Ovary (tissue), 9 donors: ENCODE data around the gene KIF26A. TPM values are rescaled to one million over a fixed set of nuclear protein-coding genes. Genes with fewer than 3 reads are reported as not detected.

ENCODE experiments used
- DNase-seq, 5 donors: peaks; one replicate each; pipeline ENCODE4 v3.0.0-alpha.2; 2019 to 2020
- H3K27ac ChIP-seq, 2 donors: fragments of 200-600 bp; one replicate each; pipeline versions ENCODE4 v1.5.1 to v1.8.0; 2019 to 2022
- H3K27me3 ChIP-seq: fragments of 200-600 bp; one replicate; pipeline ENCODE4 v1.8.0; 2022
- H3K36me3 ChIP-seq: fragments of 200-600 bp; sonication (generic); one replicate; pipeline ENCODE4 v1.5.1; 2019
- H3K4me1 ChIP-seq: one replicate; pipeline ENCODE4 v1.8.1; 2013; ENCODE audit warnings: mild to moderate bottlenecking, moderate library complexity; ENCODE audit not compliant: insufficient read depth
- H3K4me3 ChIP-seq: fragments of 200-600 bp; sonication (generic); one replicate; pipeline ENCODE4 v1.5.1; 2017
- H3K9me3 ChIP-seq, 2 donors: fragments of 200-600 bp in 1 of 2; sonication (generic) in 1 of 2; one replicate each; pipeline versions ENCODE4 v1.5.1 to v1.8.1; 2013 to 2019; ENCODE audit warnings: mild to moderate bottlenecking in 1 of 2, moderate library complexity in 1 of 2
- CTCF ChIP-seq, 3 donors: fragments of 450-650 bp in 2 of 3; fragments of 200-600 bp in 1 of 3; IDR thresholded peaks; one replicate each; pipeline versions ENCODE4 v1.5.1 to v1.8.0; 2016 to 2022; ENCODE audit warnings: antibody characterized with exemption in 3 of 3, mild to moderate bottlenecking in 1 of 3
- EP300 ChIP-seq: sonication (generic); formaldehyde crosslinking; IDR thresholded peaks from one replicate; pipeline ENCODE4 v1.6.1; 2017; ENCODE audit warnings: antibody characterized with exemption
- POLR2A ChIP-seq: fragments of 450-650 bp; IDR thresholded peaks from one replicate; pipeline ENCODE4 v1.6.1; 2017; ENCODE audit warnings: antibody characterized with exemption, mild to moderate bottlenecking, moderate library complexity
- WGBS, 3 donors: extraction: QIAGEN DNeasy Blood & Tissue Kit in 1 of 3; methylation state at CpG; one replicate each; pipeline versions ENCODE4 v1.1.5 to v1.1.7; 2013 to 2017; 5-methylcytosine and 5-hydroxymethylcytosine counted together
- intact Hi-C, 4 donors: fragments of 100-400 bp; cut with DNase I; formaldehyde crosslinking; loops; one replicate each; pipeline versions ENCODE4 v1.11.0 to v1.15.1; 2022 to 2023
- polyA plus RNA-seq, 2 donors: library from polyadenylated mRNA; stranded (reverse); fragments of 200-250 nt in 1 of 2; fragments of 350-450 nt in 1 of 2; fragmentation: Illumina TruSeq in 1 of 2; extraction: RNeasy Lipid Tissue Mini Kit (QIAGEN cat#74804) in 1 of 2; gene quantifications; one replicate each; pipeline ENCODE4 v1.2.3, GENCODE V29; 2013 to 2014
- total RNA-seq, 7 donors: library from RNA; depleted of rRNA in 2 of 7; stranded (reverse); fragments of >200 nt in 2 of 7; fragmentation: NEBNext Ultra II Directional in 3 of 7; extraction: Animal tissue kit (Norgen Biotek cat#: 25700) in 3 of 7; gene quantifications; one replicate each; pipeline versions ENCODE4 v1.1.0 to v1.2.4, GENCODE V29; 2016 to 2023
- donor health status: DM: no; HTN: no; CAD: no; lungs with moderate emphysema.
- donor health status: DM: no; HTN: no; CAD: no.
- donor health status: Bipolar disorder and iron deficiency.
- donor health status: DM: yes; HTN: yes; CAD: no.
- donor health status: DM: no; HTN: no; CAD: no.
- donor health status: DM: yes; HTN: yes; CAD: no.

KIF26A gene
- total and polyA plus RNA-seq, 9 donors: 0.32 to 16.8 (median 5.8) TPM

DNA sequence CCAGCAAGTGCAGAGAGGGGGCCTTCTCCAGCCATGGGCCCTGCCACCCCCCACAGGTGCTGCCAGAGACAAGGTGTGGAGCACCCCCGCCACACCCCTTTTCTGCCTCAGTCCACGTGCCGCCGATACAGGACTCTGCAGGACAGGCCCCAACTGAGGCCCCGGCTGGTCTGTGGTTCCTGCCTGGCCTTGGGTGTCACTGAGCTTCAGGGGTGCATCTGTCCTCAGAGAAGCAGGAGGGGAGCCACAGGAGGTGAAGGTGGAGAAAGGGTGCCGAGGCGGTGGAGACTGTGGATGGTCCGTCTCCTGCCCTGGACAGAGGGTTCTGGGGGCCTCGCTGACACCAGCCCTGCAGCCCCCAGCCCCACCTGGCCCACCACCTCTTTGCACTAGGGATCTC lies 63.1 kb downstream of the KIF26A start:
- intact Hi-C loops: no loop called here
- Histone ChIP-seq H3K4me1 (no peaks in the 10 kb centered on the region), H3K9me3 (no peaks in the 10 kb centered on the region), H3K27me3 (no peaks in the 10 kb centered on the region), H3K27ac (no peak overlapping the region), H3K36me3 (no peaks in the 10 kb centered on the region), H3K4me3 (no peak overlapping the region)
- TF ChIP-seq CTCF (IDR thresholded peaks at IDR 0.05) (no peak), EP300 (no peak), POLR2A (no peak)
- WGBS, 3 donors: 86 to 96% (median 92%) methylated on average over 9 of the region's 9 CpGs
- DNase-seq: no peak

DNA sequence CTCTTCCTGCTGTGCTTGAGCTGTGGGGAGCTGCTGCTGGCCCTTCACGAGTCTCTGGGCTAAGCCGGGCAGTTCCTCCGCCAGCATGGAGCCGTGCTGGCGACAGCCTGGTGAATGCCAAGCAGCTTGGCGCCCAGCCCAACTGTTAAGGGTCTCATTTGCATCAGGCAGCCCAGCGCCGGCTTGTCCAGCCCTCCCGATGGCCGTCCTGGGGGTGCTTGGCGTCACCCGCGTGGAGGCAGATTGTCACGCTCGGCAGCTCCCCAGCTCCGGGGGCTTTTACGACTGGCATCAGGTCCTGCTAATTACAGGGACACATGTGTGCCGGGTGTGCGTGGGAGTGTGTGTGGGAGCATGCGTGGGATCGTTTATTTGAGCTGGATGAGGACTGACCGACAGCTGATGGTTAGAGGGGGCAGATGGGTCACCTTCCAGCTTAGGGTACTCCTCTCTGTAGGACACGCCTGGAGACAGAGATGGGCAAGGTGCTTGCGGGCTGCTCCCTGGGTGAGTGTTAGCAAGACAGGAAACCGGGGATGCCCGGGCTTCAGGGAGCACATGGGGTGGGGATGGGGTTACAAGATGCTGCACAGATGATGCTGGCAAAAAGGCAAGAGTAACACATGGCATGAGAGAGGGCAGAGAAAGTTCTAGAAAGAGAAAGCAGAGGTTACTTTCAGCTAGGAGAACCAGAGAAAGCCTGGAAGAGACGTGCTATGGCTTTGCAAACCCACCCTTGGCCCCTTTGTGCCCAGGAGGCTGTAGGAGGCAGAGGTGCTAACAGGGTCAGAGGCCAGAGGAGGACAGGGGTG lies 64.1 kb downstream of the KIF26A start:
- TF ChIP-seq CTCF (IDR thresholded peaks at IDR 0.05) (no peak), POLR2A (no peak), EP300 (no peak)
- 14 to 29% (median 18%) methylated on average over 27 of the region's 27 CpGs for WGBS, 3 donors
- DNase-seq: no peak
- intact Hi-C loops: no loop called here
- Histone ChIP-seq H3K27me3 (no peaks in the 10 kb centered on the region), H3K36me3 (no peaks in the 10 kb centered on the region), H3K4me3 (no peak overlapping the region), H3K27ac (no peak overlapping the region), H3K9me3 (no peaks in the 10 kb centered on the region), H3K4me1 (no peaks in the 10 kb centered on the region)

GRCh38 chr14:104203071-104203425 lies 64.7 kb downstream of the KIF26A start:
- DNase-seq: no peak
- no peaks in the 10 kb centered on the region for H3K36me3 ChIP-seq
- 70 to 75% (median 72%) methylated on average over 8 of the region's 8 CpGs for WGBS, 3 donors
- no peaks in the 10 kb centered on the region for H3K9me3 ChIP-seq
- H3K4me3 ChIP-seq: no peak overlapping the region
- intact Hi-C loops: no loop called here
- TF ChIP-seq POLR2A (no peak), EP300 (no peak), CTCF (IDR thresholded peaks at IDR 0.05) (no peak)
- H3K27me3 ChIP-seq: no peaks in the 10 kb centered on the region
- H3K4me1 ChIP-seq: no peaks in the 10 kb centered on the region
- H3K27ac ChIP-seq: no peak overlapping the region

- H3K27ac ChIP-seq: no peak overlapping the region
These were observed 66.3 kb downstream of the KIF26A start for GRCh38 chr14:104204660-104205149.

More at GRCh38 chr14:104204660-104205149, 66.3 kb downstream of the KIF26A start:
- no peak for DNase-seq
- intact Hi-C loops: no loop called here
- Histone ChIP-seq H3K4me3 (no peak overlapping the region), H3K9me3 (no peaks in the 10 kb centered on the region), H3K4me1 (no peaks in the 10 kb centered on the region), H3K36me3 (no peaks in the 10 kb centered on the region), H3K27me3 (no peaks in the 10 kb centered on the region)
- 97 to 98% (median 98%) methylated on average over 2 of the region's 2 CpGs for WGBS, 3 donors
- TF ChIP-seq POLR2A (no peak), CTCF (IDR thresholded peaks at IDR 0.05) (no peak), EP300 (no peak)
